ENCODE measurements around the gene BHLHE40. TPM values are rescaled to one million over a fixed set of nuclear protein-coding genes. Genes with fewer than 3 reads are reported as not detected.

BHLHE40 gene
- total and polyA plus RNA-seq, 10 of the 15 experiments (the other 5 are each of a cell fraction or from before 2014, with no cell fraction given): 25.2 to 106 (median 51.4) TPM

DNA sequence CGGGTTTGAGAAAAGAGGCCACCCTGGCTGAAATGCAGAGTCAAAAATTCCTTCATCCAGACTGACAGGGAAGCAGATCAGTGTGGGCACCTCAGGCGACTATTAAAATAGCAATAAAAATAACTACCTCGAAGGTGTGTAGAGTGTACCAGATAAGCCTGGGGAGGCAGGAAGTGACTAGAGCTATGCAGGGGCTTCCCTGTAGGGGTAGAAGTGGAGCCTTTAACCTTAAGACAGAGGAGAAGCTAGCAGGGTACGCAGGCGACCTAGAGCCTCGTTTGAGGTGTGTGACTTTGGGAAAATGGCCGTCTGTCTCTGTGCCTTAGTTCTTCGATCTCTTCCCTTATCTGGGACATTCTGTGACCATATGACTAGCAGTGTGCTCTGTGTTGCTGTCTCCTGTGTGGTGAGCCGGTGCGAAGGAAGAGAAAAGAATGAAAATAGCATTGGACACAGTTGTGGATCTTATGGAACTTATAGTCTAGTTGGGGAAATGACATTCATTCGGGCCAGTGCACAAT lies 17.6 kb downstream of the BHLHE40 start (continued):
- TF ChIP-seq EGR1 (IDR thresholded peaks at IDR 0.05; ENCODE audit: borderline replicate concordance in 1 of 2, low read depth in 2 of 2, low read length in 2 of 2) (no peak), HDAC6 (IDR thresholded peaks at IDR 0.05; ENCODE audit: unreplicated experiment) (no peak)

DNA sequence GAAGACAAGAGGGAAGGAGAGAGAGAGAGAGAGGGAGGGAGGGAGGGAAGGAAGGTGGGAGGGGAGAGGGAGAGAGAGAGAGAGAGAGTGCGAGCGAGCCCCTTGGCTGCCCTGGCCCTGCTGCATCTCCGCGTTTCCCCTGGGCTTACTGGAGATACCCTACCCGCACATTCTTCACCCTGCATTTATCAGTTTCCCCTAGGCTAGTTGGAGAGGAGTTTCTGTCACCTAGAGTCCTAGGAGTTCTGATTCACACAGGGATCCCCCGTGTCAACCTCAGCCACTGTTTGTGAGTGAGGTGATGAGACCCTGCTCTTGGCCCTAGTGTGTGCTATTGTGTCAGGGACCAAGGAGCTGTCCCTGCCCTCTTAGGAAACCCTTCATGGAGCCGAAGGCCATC lies 18.7 kb downstream of the BHLHE40 start:
- in situ Hi-C loops (cut with MboI): no loop called here
- H3K4me3 ChIP-seq: no peak overlapping the region
- no peaks in the 10 kb centered on the region for H4K20me1 ChIP-seq (ENCODE audit: control insufficient read depth, insufficient read depth)
- no peaks in the 10 kb centered on the region for H3K36me3 ChIP-seq (ENCODE audit: control insufficient read depth in 2 of 2, insufficient read depth in 2 of 2, low read length in 1 of 2)
- DNase-seq (ENCODE audit: low read depth, low spot score): no peak
- ATAC-seq: no peak
- no peaks in the 10 kb centered on the region for H3K27me3 ChIP-seq (replicated peaks in 1 of 2; ENCODE audit: control insufficient read depth in 2 of 2, insufficient read depth in 2 of 2, low read length in 1 of 2)
- H2AFZ ChIP-seq (ENCODE audit: control insufficient read depth, low read depth, low read length): no peak overlapping the region
- intact Hi-C loops (cut with micrococcal nuclease; ENCODE audit: unreplicated experiment): no loop called here
- BruUV-seq (replicated peaks): no TSS peak
- H3K27ac ChIP-seq (ENCODE audit: control insufficient read depth, insufficient read depth): no peak overlapping the region
- H3K9ac ChIP-seq (ENCODE audit: control insufficient read depth, insufficient read depth, low read length): no peak overlapping the region
- H3K79me2 ChIP-seq (ENCODE audit: control insufficient read depth, insufficient read depth, low read length): no peaks in the 10 kb centered on the region
- no peak for FAIRE-seq
- CTCF ChIA-PET: interaction anchor here (0.6 to 23.1 kb wide), 3 partner anchors 16 to 69 kb away, joined by 4 to 330 read pairs (median 4); partner anchors contain the start of gene BHLHE40
- 85% methylated on average over 7 of the region's 7 CpGs for WGBS (ENCODE audit: insufficient coverage, insufficient replicate concordance, low lambda C conversion rate, missing lambda C conversion rate)
- no peaks in the 10 kb centered on the region for H3K9me3 ChIP-seq (replicated peaks; ENCODE audit: control insufficient read depth, insufficient read depth, low read length)
- H3K4me1 ChIP-seq (ENCODE audit: control insufficient read depth, insufficient read depth, low read length): peaks cover 10% of the 10 kb centered on the region
- POLR2A ChIA-PET: interaction anchor here (1.4 kb wide), 1 partner anchor 14 kb away, joined by 6 read pairs; no protein-coding TSS in a partner anchor
- no peak overlapping the region for H3K4me2 ChIP-seq (ENCODE audit: control insufficient read depth, insufficient read depth)
- SMC1A ChIA-PET (ENCODE audit: uncharacterized antibody, unreplicated experiment): interaction anchor here (1.9 to 4.0 kb wide), 2 partner anchors 19 to 24 kb away, joined by 4 to 18 read pairs; no protein-coding TSS in a partner anchor
- RAD21 ChIA-PET (ENCODE audit: unreplicated experiment): interaction anchor here (1.4 kb wide), 1 partner anchor 13 kb away, joined by 4 read pairs; no protein-coding TSS in a partner anchor
- TF ChIP-seq IKZF1 (conservative IDR thresholded peaks at IDR 0.05) (no peak), KDM1A (IDR thresholded peaks at IDR 0.05; ENCODE audit: borderline replicate concordance) (no peak), MTA3 (IDR thresholded peaks at IDR 0.05; ENCODE audit: borderline replicate concordance, low read length) (no peak), MEF2A (IDR thresholded peaks at IDR 0.05; ENCODE audit: insufficient read depth, low read depth, low read length) (no peak), PAX8 (IDR thresholded peaks at IDR 0.05) (no peak), KLF5 (IDR thresholded peaks at IDR 0.05; ENCODE audit: partially characterized antibody) (no peak), ATF7 (IDR thresholded peaks at IDR 0.05; ENCODE audit: low read depth) (no peak), POLR2AphosphoS2 (IDR thresholded peaks at IDR 0.05; ENCODE audit: low read depth, low read length) (no peak), SMAD1 (IDR thresholded peaks at IDR 0.05; ENCODE audit: low read depth, partially characterized antibody) (no peak), RUNX3 (IDR thresholded peaks at IDR 0.05; ENCODE audit: low read length) (no peak), ZNF24 (IDR thresholded peaks at IDR 0.05) (no peak), ZBED1 (IDR thresholded peaks at IDR 0.05; ENCODE audit: borderline replicate concordance) (no peak), GATAD2B (conservative IDR thresholded peaks at IDR 0.05; ENCODE audit: low read depth) (no peak), CBX5 (IDR thresholded peaks at IDR 0.05; ENCODE audit: low read depth) (no peak)
- TF ChIP-seq, protein P1, sequence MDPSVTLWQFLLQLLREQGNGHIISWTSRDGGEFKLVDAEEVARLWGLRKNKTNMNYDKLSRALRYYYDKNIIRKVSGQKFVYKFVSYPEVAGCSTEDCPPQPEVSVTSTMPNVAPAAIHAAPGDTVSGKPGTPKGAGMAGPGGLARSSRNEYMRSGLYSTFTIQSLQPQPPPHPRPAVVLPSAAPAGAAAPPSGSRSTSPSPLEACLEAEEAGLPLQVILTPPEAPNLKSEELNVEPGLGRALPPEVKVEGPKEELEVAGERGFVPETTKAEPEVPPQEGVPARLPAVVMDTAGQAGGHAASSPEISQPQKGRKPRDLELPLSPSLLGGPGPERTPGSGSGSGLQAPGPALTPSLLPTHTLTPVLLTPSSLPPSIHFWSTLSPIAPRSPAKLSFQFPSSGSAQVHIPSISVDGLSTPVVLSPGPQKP (IDR thresholded peaks at IDR 0.05; ENCODE audit: low read depth, low read length): no peak
- TF ChIP-seq, protein P2, sequence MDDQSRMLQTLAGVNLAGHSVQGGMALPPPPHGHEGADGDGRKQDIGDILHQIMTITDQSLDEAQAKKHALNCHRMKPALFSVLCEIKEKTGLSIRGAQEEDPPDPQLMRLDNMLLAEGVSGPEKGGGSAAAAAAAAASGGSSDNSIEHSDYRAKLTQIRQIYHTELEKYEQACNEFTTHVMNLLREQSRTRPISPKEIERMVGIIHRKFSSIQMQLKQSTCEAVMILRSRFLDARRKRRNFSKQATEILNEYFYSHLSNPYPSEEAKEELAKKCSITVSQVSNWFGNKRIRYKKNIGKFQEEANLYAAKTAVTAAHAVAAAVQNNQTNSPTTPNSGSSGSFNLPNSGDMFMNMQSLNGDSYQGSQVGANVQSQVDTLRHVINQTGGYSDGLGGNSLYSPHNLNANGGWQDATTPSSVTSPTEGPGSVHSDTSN (IDR thresholded peaks at IDR 0.05; ENCODE audit: insufficient replicate concordance, low read depth, low read length): no peak
- TF ChIP-seq, protein P3, sequence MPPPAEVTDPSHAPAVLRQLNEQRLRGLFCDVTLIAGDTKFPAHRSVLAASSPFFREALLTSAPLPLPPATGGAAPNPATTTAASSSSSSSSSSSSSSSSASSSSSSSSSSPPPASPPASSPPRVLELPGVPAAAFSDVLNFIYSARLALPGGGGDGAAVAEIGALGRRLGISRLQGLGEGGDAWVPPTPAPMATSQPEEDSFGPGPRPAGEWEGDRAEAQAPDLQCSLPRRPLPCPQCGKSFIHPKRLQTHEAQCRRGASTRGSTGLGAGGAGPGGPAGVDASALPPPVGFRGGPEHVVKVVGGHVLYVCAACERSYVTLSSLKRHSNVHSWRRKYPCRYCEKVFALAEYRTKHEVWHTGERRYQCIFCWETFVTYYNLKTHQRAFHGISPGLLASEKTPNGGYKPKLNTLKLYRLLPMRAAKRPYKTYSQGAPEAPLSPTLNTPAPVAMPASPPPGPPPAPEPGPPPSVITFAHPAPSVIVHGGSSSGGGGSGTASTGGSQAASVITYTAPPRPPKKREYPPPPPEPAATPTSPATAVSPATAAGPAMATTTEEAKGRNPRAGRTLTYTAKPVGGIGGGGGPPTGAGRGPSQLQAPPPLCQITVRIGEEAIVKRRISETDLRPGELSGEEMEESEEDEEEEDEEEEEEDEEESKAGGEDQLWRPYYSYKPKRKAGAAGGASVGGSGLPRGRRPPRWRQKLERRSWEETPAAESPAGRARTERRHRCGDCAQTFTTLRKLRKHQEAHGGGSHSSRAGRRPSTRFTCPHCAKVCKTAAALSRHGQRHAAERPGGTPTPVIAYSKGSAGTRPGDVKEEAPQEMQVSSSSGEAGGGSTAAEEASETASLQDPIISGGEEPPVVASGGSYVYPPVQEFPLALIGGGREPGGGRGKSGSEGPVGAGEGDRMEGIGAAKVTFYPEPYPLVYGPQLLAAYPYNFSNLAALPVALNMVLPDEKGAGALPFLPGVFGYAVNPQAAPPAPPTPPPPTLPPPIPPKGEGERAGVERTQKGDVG (CRISPR knock-in tag; IDR thresholded peaks at IDR 0.05): no peak

Measured in GM12878 (cell line).